ENCODE measurements around the gene NOC2L. TPM values are rescaled to one million over a fixed set of nuclear protein-coding genes. Genes with fewer than 3 reads are reported as not detected.

The NOC2L gene
- total and polyA plus RNA-seq, 2 donors (not counting 1 experiment from before 2014, with no cell fraction given) = 34.1 to 61.1 TPM

GRCh38 chr1:980602-981395 is 21.7 kb upstream of the NOC2L start:
- no peak overlapping the region for H3K4me3 ChIP-seq (replicated peaks in 1 of 4; ENCODE audit: control extremely low read depth in 1 of 4, insufficient read depth in 1 of 4, low read depth in 3 of 4, low read length in 4 of 4)
- no peak overlapping the region for H2AFZ ChIP-seq (ENCODE audit: low read length)
- DNase-seq (ENCODE audit: low read depth in 2 of 2) = no peak
- H3K9me3 ChIP-seq (ENCODE audit: control insufficient read depth, insufficient read depth, low read depth, low read length) = no peaks in the 10 kb centered on the region
- TF ChIP-seq EZH2 (IDR thresholded peaks at IDR 0.05; ENCODE audit: low read length, missing control alignments) = no peak
- peaks cover 6% of the 10 kb centered on the region for H3K27me3 ChIP-seq (ENCODE audit: control insufficient read depth, insufficient read depth, low read length)
- H3K36me3 ChIP-seq (ENCODE audit: control insufficient read depth, insufficient read depth, low read length) = no peaks in the 10 kb centered on the region
- no peaks in the 10 kb centered on the region for H3K79me2 ChIP-seq (ENCODE audit: control insufficient read depth, insufficient read depth, low read length)
- H3K9ac ChIP-seq (ENCODE audit: insufficient read depth, low read length) = no peak overlapping the region
- no peak overlapping the region for H3K27ac ChIP-seq (ENCODE audit: insufficient read depth, low read length)
- no peak overlapping the region for H3K4me2 ChIP-seq (ENCODE audit: extremely low read depth, insufficient read depth, low read length)
- H4K20me1 ChIP-seq (ENCODE audit: control insufficient read depth, extremely low read depth, insufficient read depth, low read length) = no peaks in the 10 kb centered on the region
- no peaks in the 10 kb centered on the region for H3K4me1 ChIP-seq (ENCODE audit: control insufficient read depth, extremely low read depth, insufficient read depth, low read length)

DNA sequence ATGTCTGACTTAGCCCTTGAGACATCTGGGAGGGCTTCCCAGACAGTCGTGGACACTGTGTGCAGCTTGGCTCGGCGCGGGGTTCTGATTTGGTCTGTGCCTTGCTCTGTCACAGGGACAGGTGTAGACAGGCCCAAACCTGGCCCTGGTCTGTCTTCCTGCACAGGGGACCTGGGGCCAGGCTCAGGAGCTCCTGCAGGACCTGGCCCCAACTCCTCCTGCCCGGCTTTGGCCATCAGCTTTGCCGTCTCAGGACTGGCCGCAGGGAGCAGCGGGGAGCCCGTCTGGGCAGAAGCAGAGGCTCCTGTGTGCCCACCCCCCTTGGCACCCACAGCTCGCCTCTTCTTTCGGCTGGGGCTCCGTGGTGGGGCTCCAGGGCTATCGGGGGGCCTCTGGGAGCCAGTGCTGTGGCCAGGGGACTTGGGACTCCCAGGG is 21.1 kb upstream of the NOC2L start:
- no peak overlapping the region for H3K9ac ChIP-seq (ENCODE audit: insufficient read depth, low read length)
- DNase-seq (ENCODE audit: low read depth in 2 of 2) = no peak
- no peak overlapping the region for H2AFZ ChIP-seq (ENCODE audit: low read length)
- TF ChIP-seq CTCF (conservative IDR thresholded peaks at IDR 0.05 in 1 of 2, IDR thresholded peaks at IDR 0.05 in 1 of 2; ENCODE audit: low read depth in 1 of 2, low read length in 2 of 2) (no peak), EZH2 (IDR thresholded peaks at IDR 0.05; ENCODE audit: low read length, missing control alignments) (no peak)
- H3K27ac ChIP-seq (ENCODE audit: insufficient read depth, low read length) = no peak overlapping the region
- H3K4me3 ChIP-seq (replicated peaks in 1 of 4; ENCODE audit: control extremely low read depth in 1 of 4, insufficient read depth in 1 of 4, low read depth in 3 of 4, low read length in 4 of 4) = no peak overlapping the region
- no peaks in the 10 kb centered on the region for H3K79me2 ChIP-seq (ENCODE audit: control insufficient read depth, insufficient read depth, low read length)
- no peak overlapping the region for H3K4me2 ChIP-seq (ENCODE audit: extremely low read depth, insufficient read depth, low read length)
- H3K9me3 ChIP-seq (ENCODE audit: control insufficient read depth, insufficient read depth, low read depth, low read length) = no peaks in the 10 kb centered on the region
- H4K20me1 ChIP-seq (ENCODE audit: control insufficient read depth, extremely low read depth, insufficient read depth, low read length) = no peaks in the 10 kb centered on the region
- H3K36me3 ChIP-seq (ENCODE audit: control insufficient read depth, insufficient read depth, low read length) = no peaks in the 10 kb centered on the region
- peaks cover 4% of the 10 kb centered on the region for H3K27me3 ChIP-seq (ENCODE audit: control insufficient read depth, insufficient read depth, low read length)
- no peaks in the 10 kb centered on the region for H3K4me1 ChIP-seq (ENCODE audit: control insufficient read depth, extremely low read depth, insufficient read depth, low read length)

DNA sequence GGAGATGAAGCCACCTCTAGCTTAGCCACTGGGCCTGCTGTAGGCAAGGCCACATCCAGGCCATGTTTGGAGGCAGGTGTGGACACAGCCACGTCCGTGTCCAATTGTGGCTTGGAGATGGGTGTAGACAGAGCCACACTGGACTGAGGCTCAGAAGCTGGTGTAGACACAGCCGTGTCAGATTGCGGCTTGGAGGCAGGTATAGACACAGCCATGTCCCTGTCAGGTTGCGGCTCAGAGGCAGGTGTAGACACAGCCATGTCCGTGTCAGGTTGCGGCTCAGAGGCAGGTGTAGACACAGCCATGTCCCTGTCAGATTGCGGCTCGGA is 20.7 kb upstream of the NOC2L start:
- TF ChIP-seq CTCF (conservative IDR thresholded peaks at IDR 0.05 in 1 of 2, IDR thresholded peaks at IDR 0.05 in 1 of 2; ENCODE audit: low read depth in 1 of 2, low read length in 2 of 2) (no peak), EZH2 (IDR thresholded peaks at IDR 0.05; ENCODE audit: low read length, missing control alignments) (no peak)
- Histone ChIP-seq H4K20me1 (ENCODE audit: control insufficient read depth, extremely low read depth, insufficient read depth, low read length) (no peaks in the 10 kb centered on the region), H3K36me3 (ENCODE audit: control insufficient read depth, insufficient read depth, low read length) (no peaks in the 10 kb centered on the region), H3K79me2 (ENCODE audit: control insufficient read depth, insufficient read depth, low read length) (no peaks in the 10 kb centered on the region), H3K9me3 (ENCODE audit: control insufficient read depth, insufficient read depth, low read depth, low read length) (no peaks in the 10 kb centered on the region), H3K27me3 (ENCODE audit: control insufficient read depth, insufficient read depth, low read length) (peaks cover 2% of the 10 kb centered on the region), H3K4me3 (replicated peaks in 1 of 4; ENCODE audit: control extremely low read depth in 1 of 4, insufficient read depth in 1 of 4, low read depth in 3 of 4, low read length in 4 of 4) (no peak overlapping the region), H3K4me1 (ENCODE audit: control insufficient read depth, extremely low read depth, insufficient read depth, low read length) (no peaks in the 10 kb centered on the region), H3K4me2 (ENCODE audit: extremely low read depth, insufficient read depth, low read length) (no peak overlapping the region), H2AFZ (ENCODE audit: low read length) (no peak overlapping the region), H3K9ac (ENCODE audit: insufficient read depth, low read length) (no peak overlapping the region), H3K27ac (ENCODE audit: insufficient read depth, low read length) (no peak overlapping the region)
- no peak for DNase-seq (ENCODE audit: low read depth in 2 of 2)
